Measurements from ENCODE around the gene UBE2J2. TPM values are rescaled to one million over a fixed set of nuclear protein-coding genes. Genes with fewer than 3 reads are reported as not detected.

UBE2J2 gene
- total and polyA plus RNA-seq, 3 donors from 2014 or later, result 133 to 203 (median 139) TPM

GRCh38 chr1:1205769-1206375 is 67.8 kb downstream of the UBE2J2 start:
- no peak overlapping the region for H3K4me3 ChIP-seq
- intact Hi-C loops (cut with DNase I; ENCODE audit: low total_unique reads), result no loop called here
- H3K27me3 ChIP-seq, result no peaks in the 10 kb centered on the region
- DNase-seq, result no peak
- no peaks in the 10 kb centered on the region for H3K9me3 ChIP-seq
- no peaks in the 10 kb centered on the region for H3K36me3 ChIP-seq (ENCODE audit: low read depth, missing control alignments)
- H3K27ac ChIP-seq, result no peak overlapping the region
- no peak for TF ChIP-seq POLR2A (IDR thresholded peaks at IDR 0.05)
- TF ChIP-seq, protein P1, sequence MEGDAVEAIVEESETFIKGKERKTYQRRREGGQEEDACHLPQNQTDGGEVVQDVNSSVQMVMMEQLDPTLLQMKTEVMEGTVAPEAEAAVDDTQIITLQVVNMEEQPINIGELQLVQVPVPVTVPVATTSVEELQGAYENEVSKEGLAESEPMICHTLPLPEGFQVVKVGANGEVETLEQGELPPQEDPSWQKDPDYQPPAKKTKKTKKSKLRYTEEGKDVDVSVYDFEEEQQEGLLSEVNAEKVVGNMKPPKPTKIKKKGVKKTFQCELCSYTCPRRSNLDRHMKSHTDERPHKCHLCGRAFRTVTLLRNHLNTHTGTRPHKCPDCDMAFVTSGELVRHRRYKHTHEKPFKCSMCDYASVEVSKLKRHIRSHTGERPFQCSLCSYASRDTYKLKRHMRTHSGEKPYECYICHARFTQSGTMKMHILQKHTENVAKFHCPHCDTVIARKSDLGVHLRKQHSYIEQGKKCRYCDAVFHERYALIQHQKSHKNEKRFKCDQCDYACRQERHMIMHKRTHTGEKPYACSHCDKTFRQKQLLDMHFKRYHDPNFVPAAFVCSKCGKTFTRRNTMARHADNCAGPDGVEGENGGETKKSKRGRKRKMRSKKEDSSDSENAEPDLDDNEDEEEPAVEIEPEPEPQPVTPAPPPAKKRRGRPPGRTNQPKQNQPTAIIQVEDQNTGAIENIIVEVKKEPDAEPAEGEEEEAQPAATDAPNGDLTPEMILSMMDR (IDR thresholded peaks at IDR 0.05), result no peak
- WGBS, 2 donors, result 56 to 67% methylated on average over 8 to 31 of the region's 31 CpGs
- H3K4me1 ChIP-seq, result peaks cover 10% of the 10 kb centered on the region

DNA sequence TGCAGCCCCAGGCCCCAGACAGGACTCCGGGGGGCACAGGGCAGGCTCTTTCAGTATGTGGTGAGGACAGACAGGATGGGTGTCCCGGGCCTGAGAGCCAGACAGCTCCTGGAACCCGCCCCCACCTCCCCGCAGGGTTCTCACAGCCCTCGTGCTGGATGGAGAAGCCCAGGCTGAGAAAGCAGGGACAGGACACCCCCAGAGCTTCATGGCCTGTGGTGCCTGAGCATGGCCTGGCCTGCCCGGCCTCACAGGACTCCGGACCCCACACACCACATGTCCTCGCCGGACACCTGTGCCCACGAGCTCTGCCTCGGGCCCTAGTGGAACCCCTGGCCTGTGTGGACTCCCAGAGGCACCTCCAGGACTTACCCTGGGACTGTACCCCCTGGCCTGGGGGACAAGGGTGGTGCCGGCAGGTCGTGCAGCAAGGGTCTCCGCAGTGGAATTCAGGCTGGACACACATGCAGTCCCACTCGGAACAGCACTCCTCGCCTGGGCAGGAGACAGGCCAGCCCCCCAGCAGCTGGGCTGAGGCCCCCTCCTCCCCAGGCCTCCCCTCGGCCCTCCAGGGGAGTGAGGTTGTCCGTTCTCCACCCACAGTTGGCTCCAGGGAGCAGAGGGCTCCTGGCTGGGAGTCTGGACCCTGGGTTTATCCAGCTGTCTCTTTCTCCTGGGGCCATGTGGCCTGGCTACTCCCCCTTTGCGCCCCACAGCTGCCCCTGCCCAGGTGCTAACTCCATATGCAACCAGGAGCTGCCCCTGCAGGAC is 68.5 kb downstream of the UBE2J2 start:
- WGBS, 2 donors, result 86 to 100% methylated on average over 1 to 19 of the region's 19 CpGs
- no peak for DNase-seq
- Histone ChIP-seq H3K27ac (no peak overlapping the region), H3K9me3 (no peaks in the 10 kb centered on the region), H3K36me3 (ENCODE audit: low read depth, missing control alignments) (no peaks in the 10 kb centered on the region), H3K4me1 (peaks cover 10% of the 10 kb centered on the region), H3K27me3 (no peaks in the 10 kb centered on the region), H3K4me3 (no peak overlapping the region)
- intact Hi-C loops (cut with DNase I; ENCODE audit: low total_unique reads), result no loop called here
- no peak for TF ChIP-seq POLR2A (IDR thresholded peaks at IDR 0.05)
- TF ChIP-seq, protein P1 (IDR thresholded peaks at IDR 0.05), result no peak

- intact Hi-C loops (cut with DNase I; ENCODE audit: low total_unique reads), result no loop called here
- Histone ChIP-seq H3K4me3 (no peak overlapping the region), H3K27me3 (no peaks in the 10 kb centered on the region), H3K27ac (no peak overlapping the region), H3K4me1 (peaks cover 10% of the 10 kb centered on the region), H3K9me3 (no peaks in the 10 kb centered on the region), H3K36me3 (ENCODE audit: low read depth, missing control alignments) (no peaks in the 10 kb centered on the region)
- no peak for DNase-seq
- WGBS, 2 donors, result 74 to 92% methylated on average over 5 to 8 of the region's 8 CpGs
- TF ChIP-seq POLR2A (IDR thresholded peaks at IDR 0.05), result no peak
- TF ChIP-seq, protein P1 (IDR thresholded peaks at IDR 0.05), result no peak
Measured at GRCh38 chr1:1204425-1204920, 69.2 kb downstream of the UBE2J2 start.

Small RNA genes lying within 50 kb of the gene (microRNA-seq; reads per million reads assigned to microRNA genes)
- 0 to 1.4 reads per million in 2 donors for gene MIR6726 (ENCODE audit: borderline number of aligned reads in 2 of 2, borderline replicate concordance in 1 of 2)
- gene MIR6727 (ENCODE audit: borderline number of aligned reads in 2 of 2, borderline replicate concordance in 1 of 2), result 0 reads per million in 2 donors

Small RNA genes lying within 50 kb of the gene (small RNA-seq; reads per million reads assigned to genes)
- 0 reads per million in 2 donors for gene MIR6726

Other genes starting within 250 kb of the UBE2J2 start
- gene RNF223, start 199.5 kb downstream of the UBE2J2 start, total RNA-seq, result under 1 TPM; 0.19 to 0.31 TPM
- not detected for gene RNF223, start 199.5 kb downstream of the UBE2J2 start, polyA plus RNA-seq (ENCODE audit: insufficient read depth, low read depth, low replicate concordance)
- 10 to 100 TPM; 50.7 to 68.3 TPM for gene C1orf159, start 157.8 kb downstream of the UBE2J2 start, total RNA-seq
- 40.7 TPM for gene C1orf159, start 157.8 kb downstream of the UBE2J2 start, polyA plus RNA-seq (ENCODE audit: insufficient read depth, low read depth, low replicate concordance)
- 10 to 100 TPM; 20.4 to 58.0 TPM for gene TTLL10, start 100.0 kb downstream of the UBE2J2 start, total RNA-seq
- gene TTLL10, start 100.0 kb downstream of the UBE2J2 start, polyA plus RNA-seq (ENCODE audit: insufficient read depth, low read depth, low replicate concordance), result 44.9 TPM
- not detected for gene TNFRSF18, start 67.3 kb downstream of the UBE2J2 start, total RNA-seq
- 0.67 TPM for gene TNFRSF18, start 67.3 kb downstream of the UBE2J2 start, polyA plus RNA-seq (ENCODE audit: insufficient read depth, low read depth, low replicate concordance)
- 1 to 10 TPM in 1 of 2 donors, under 1 TPM in 1; 0.87 to 1.4 TPM for gene TNFRSF4, start 59.7 kb downstream of the UBE2J2 start, total RNA-seq
- 0.80 TPM for gene TNFRSF4, start 59.7 kb downstream of the UBE2J2 start, polyA plus RNA-seq (ENCODE audit: insufficient read depth, low read depth, low replicate concordance)
- gene SDF4, start 41.9 kb downstream of the UBE2J2 start, total RNA-seq, result 100 to 1,000 TPM; 146 to 158 TPM
- 167 TPM for gene SDF4, start 41.9 kb downstream of the UBE2J2 start, polyA plus RNA-seq (ENCODE audit: insufficient read depth, low read depth, low replicate concordance)
- gene B3GALT6, start 41.6 kb downstream of the UBE2J2 start, total RNA-seq, result 10 to 100 TPM; 26.1 to 37.3 TPM
- gene B3GALT6, start 41.6 kb downstream of the UBE2J2 start, polyA plus RNA-seq (ENCODE audit: insufficient read depth, low read depth, low replicate concordance), result 8.5 TPM
- gene C1QTNF12, start 27.1 kb downstream of the UBE2J2 start, total RNA-seq, result 1 to 10 TPM; 4.7 to 7.7 TPM
- 2.7 TPM for gene C1QTNF12, start 27.1 kb downstream of the UBE2J2 start, polyA plus RNA-seq (ENCODE audit: insufficient read depth, low read depth, low replicate concordance)
- gene SCNN1D, start 6.6 kb upstream of the UBE2J2 start, total RNA-seq, result 10 to 100 TPM; 49.9 to 58.7 TPM
- gene SCNN1D, start 6.6 kb upstream of the UBE2J2 start, polyA plus RNA-seq (ENCODE audit: insufficient read depth, low read depth, low replicate concordance), result 21.0 TPM
- gene ACAP3, start 34.1 kb upstream of the UBE2J2 start, total RNA-seq, result 10 to 100 TPM; 53.0 to 62.7 TPM
- 16.8 TPM for gene ACAP3, start 34.1 kb upstream of the UBE2J2 start, polyA plus RNA-seq (ENCODE audit: insufficient read depth, low read depth, low replicate concordance)
- gene PUSL1, start 34.7 kb upstream of the UBE2J2 start, total RNA-seq, result 10 to 100 TPM; 35.4 to 39.0 TPM
- gene PUSL1, start 34.7 kb upstream of the UBE2J2 start, polyA plus RNA-seq (ENCODE audit: insufficient read depth, low read depth, low replicate concordance), result 12.4 TPM
- gene INTS11, start 50.8 kb upstream of the UBE2J2 start, total RNA-seq, result 100 to 1,000 TPM; 220 to 232 TPM
- gene INTS11, start 50.8 kb upstream of the UBE2J2 start, polyA plus RNA-seq (ENCODE audit: insufficient read depth, low read depth, low replicate concordance), result 213 TPM
- gene CPTP, start 50.9 kb upstream of the UBE2J2 start, total RNA-seq, result 10 to 100 TPM; 64.4 to 82.3 TPM
- 129 TPM for gene CPTP, start 50.9 kb upstream of the UBE2J2 start, polyA plus RNA-seq (ENCODE audit: insufficient read depth, low read depth, low replicate concordance)
- 1 to 10 TPM; 1.5 TPM for gene TAS1R3, start 57.4 kb upstream of the UBE2J2 start, total RNA-seq
- 0.66 TPM for gene TAS1R3, start 57.4 kb upstream of the UBE2J2 start, polyA plus RNA-seq (ENCODE audit: insufficient read depth, low read depth, low replicate concordance)
- 100 to 1,000 TPM; 169 to 183 TPM for gene DVL1, start 75.6 kb upstream of the UBE2J2 start, total RNA-seq
- gene DVL1, start 75.6 kb upstream of the UBE2J2 start, polyA plus RNA-seq (ENCODE audit: insufficient read depth, low read depth, low replicate concordance), result 65.8 TPM
- 100 to 1,000 TPM in 1 of 2 donors, 10 to 100 TPM in 1; 60.2 to 102 TPM for gene MXRA8, start 84.7 kb upstream of the UBE2J2 start, total RNA-seq
- 63.3 TPM for gene MXRA8, start 84.7 kb upstream of the UBE2J2 start, polyA plus RNA-seq (ENCODE audit: insufficient read depth, low read depth, low replicate concordance)
- 100 to 1,000 TPM; 224 to 328 TPM for gene AURKAIP1, start 101.4 kb upstream of the UBE2J2 start, total RNA-seq
- gene AURKAIP1, start 101.4 kb upstream of the UBE2J2 start, polyA plus RNA-seq (ENCODE audit: insufficient read depth, low read depth, low replicate concordance), result 313 TPM
- 100 to 1,000 TPM; 204 to 209 TPM for gene CCNL2, start 125.5 kb upstream of the UBE2J2 start, total RNA-seq
- 90.9 TPM for gene CCNL2, start 125.5 kb upstream of the UBE2J2 start, polyA plus RNA-seq (ENCODE audit: insufficient read depth, low read depth, low replicate concordance)
- gene MRPL20, start 133.4 kb upstream of the UBE2J2 start, total RNA-seq, result 100 to 1,000 TPM; 104 to 123 TPM
- gene MRPL20, start 133.4 kb upstream of the UBE2J2 start, polyA plus RNA-seq (ENCODE audit: insufficient read depth, low read depth, low replicate concordance), result 110 TPM
- 10 to 100 TPM; 10.4 to 14.7 TPM for gene ANKRD65, start 147.4 kb upstream of the UBE2J2 start, total RNA-seq
- 10.0 TPM for gene ANKRD65, start 147.4 kb upstream of the UBE2J2 start, polyA plus RNA-seq (ENCODE audit: insufficient read depth, low read depth, low replicate concordance)
- gene VWA1, start 161.8 kb upstream of the UBE2J2 start, total RNA-seq, result 10 to 100 TPM; 64.0 to 90.6 TPM
- gene VWA1, start 161.8 kb upstream of the UBE2J2 start, polyA plus RNA-seq (ENCODE audit: insufficient read depth, low read depth, low replicate concordance), result 46.6 TPM
- 1 to 10 TPM; 1.3 to 3.0 TPM for gene ATAD3C, start 175.8 kb upstream of the UBE2J2 start, total RNA-seq
- gene ATAD3C, start 175.8 kb upstream of the UBE2J2 start, polyA plus RNA-seq (ENCODE audit: insufficient read depth, low read depth, low replicate concordance), result 1.5 TPM
- gene ATAD3B, start 197.9 kb upstream of the UBE2J2 start, total RNA-seq, result 10 to 100 TPM; 46.3 to 55.6 TPM
- 19.1 TPM for gene ATAD3B, start 197.9 kb upstream of the UBE2J2 start, polyA plus RNA-seq (ENCODE audit: insufficient read depth, low read depth, low replicate concordance)
- 10 to 100 TPM; 35.7 to 37.4 TPM for gene ATAD3A, start 238.3 kb upstream of the UBE2J2 start, total RNA-seq
- 22.0 TPM for gene ATAD3A, start 238.3 kb upstream of the UBE2J2 start, polyA plus RNA-seq (ENCODE audit: insufficient read depth, low read depth, low replicate concordance)

Data from testis (tissue), 3 donors.